ENCODE measurements around the gene C2orf74.

DNA sequence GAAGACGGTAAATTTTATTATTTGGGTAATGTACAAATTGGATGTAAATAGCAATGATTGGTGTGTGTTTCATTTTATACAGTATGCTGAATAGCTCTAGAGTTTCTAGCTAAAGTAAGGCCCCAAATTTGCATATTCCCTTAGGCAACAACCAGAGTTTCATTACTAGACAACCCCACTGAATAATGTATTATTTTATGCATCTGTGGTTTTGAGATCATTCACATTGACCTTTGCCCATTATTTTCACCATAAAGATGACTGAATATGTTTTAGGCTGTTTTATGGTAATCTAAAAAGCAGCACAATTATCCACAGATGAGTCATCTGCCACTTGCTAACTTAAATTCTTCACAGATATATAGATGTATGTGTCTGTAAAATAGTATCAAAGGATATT, 44.5 kb upstream of the C2orf74 start:
- TF ChIP-seq CTCF (optimal IDR thresholded peaks at IDR 0.05 in 1 of 3, IDR thresholded peaks at IDR 0.05 in 1 of 3, conservative IDR thresholded peaks at IDR 0.05 in 1 of 3; ENCODE audit: extremely low read depth in 1 of 3, insufficient read depth in 2 of 3, low read length in 3 of 3) = no peak
- TF ChIP-seq EZH2 (IDR thresholded peaks at IDR 0.05; ENCODE audit: low read length) = no peak
